GM19025 (cell line): ENCODE measurements around the gene CCNH.

ENCODE experiments used
- ATAC-seq: cut with Tn5 transposase; IDR thresholded peaks from one replicate; pipeline ENCODE4 v1.9.1; 2021; ENCODE audit warnings: mild to moderate bottlenecking, low read depth, moderate library complexity; ENCODE audit not compliant: unreplicated experiment

The CCNH gene

DNA sequence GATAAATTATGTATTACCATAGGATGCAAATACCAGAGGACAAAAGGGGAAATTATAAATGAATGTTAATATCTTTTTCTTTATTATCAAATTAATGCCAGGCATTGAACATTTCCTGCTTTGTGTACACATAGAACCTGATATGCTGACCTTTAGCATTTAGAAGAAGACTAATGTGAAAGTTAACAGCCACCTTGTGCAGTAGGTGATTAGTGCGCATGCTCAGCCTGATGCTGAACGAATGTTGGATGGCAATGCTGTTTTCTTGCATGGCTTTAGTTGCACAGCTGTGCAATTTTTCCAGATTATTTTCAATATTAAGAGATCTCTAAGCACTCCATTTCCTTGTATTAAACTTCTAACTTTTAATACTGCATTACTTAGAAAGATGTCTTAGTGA is 45.5 kb downstream of the CCNH start:
- no peak for ATAC-seq

DNA sequence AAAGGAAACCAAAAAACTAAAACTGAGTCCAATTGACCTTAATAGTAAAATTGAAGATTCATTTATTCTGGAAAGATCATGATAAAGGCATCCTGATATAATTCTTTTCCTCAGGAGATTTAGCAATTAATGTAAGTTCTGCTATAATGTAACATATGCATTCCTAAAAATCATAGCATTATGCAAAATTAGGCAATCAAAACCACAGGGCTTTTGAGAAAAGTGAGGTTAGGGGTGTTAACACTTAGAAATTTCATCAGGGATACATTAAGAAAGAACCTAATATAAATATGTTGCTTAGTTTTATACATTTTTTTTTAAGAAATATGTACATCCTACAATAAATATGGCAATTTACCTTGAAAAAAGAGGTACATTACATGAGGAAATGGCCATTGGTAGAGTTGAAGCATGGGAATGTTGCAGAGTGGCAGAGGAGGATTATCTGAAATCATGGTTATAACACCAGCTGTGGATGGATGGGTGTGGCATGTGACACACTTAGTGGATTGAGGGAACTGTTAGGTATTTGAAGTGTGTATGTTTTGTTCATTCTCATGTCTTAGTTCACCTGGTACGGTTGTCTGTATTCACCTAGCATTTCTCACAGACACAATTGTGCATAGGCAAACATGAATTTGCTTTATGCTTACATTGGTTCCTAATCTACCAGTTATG is 51.1 kb downstream of the CCNH start:
- no peak for ATAC-seq

DNA sequence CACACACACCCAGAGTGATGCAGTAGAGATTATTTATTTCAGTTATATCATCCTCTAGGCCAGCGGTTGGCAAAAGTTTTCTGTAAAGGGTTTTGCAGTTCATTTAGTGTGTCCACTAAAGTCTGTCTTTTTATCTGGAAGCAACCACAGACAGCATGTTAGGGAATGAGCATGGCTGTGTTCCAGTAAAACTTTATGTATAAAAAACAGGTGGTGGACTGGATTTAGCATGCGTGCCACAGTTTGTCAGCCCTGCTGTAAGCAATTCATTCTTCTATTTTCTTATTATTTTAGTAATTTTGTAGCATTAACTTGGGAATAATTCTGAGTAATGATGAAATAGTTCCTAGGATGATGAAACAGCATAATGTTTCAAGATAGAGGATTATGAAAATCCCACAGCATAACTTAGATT is 51.7 kb downstream of the CCNH start:
- no peak for ATAC-seq

DNA sequence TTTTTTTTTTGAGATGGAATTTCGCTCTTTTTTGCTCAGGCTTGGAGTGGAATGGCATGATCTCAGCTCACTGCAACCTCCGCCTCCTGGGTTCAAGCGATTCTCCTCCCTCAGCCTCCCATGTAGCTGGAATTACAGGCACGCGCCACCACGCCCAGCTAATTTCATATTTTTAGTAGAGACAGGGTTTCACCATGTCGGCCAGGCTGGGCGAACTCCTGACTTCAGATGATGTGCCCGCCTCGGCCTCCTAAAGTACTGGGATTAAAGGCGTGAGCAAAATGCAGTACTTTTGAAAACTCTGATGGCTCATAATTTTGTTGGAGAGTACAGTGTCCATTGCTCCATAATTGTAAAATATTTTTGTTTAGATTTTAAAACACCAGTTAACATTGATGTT is 52.6 kb downstream of the CCNH start:
- ATAC-seq = no peak

DNA sequence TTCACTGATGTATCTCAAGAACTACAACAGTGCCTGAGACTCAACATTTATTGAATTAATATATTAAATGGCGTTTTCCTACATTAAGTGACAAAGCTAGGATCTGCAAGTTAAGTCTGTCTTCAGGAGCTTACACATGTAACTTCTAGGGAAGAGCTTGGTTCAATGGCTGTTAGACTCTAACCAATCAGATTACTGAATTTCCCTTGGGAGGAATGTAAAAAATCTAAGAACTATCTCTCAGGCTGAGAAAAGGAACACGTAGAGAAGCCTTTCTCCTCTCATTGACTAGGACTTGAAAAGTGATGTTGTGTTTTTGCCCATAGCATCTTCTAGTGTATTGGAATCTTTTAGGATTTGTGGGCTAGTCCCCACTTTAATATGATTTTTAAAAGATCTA is 53.6 kb downstream of the CCNH start:
- ATAC-seq = no peak

DNA sequence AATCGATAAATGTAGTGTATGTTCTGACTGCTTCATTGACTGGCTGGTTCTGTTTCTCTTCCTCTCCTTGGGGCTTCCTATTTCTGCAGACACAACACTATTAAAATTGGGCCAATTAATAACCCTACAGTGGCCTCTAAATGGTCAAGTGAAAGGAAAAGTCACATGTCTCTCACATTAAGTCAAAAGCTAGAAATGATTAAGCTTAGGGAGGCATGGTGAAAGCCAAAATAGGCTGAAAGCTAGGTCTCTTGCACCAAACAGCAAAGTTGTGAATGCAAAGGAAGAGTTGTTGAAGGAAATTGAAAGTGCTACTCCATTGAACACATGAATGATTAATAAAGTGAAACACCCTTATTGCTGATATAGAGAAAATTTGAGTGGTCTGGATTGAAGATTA is 58.2 kb downstream of the CCNH start:
- peak; percentile 93 for ATAC-seq

DNA sequence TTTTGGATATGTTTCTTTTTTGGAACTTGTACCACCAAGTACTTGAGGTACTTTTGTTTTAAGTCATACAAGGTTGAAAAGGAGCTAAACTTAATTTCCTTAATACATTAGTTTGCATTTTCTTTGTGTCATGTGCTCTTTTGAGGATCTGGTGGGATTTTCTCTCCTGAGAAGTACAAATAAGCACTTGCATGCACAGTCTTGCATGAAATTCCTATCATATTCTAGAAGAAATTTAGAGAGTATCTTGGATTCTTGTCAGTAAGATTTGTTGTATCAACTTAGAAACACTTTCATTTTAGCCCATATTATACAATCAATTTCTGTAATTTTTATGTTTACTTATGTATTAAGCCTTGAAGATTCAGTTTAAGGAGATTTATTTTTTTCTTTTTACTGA is 64.9 kb downstream of the CCNH start:
- ATAC-seq = no peak

DNA sequence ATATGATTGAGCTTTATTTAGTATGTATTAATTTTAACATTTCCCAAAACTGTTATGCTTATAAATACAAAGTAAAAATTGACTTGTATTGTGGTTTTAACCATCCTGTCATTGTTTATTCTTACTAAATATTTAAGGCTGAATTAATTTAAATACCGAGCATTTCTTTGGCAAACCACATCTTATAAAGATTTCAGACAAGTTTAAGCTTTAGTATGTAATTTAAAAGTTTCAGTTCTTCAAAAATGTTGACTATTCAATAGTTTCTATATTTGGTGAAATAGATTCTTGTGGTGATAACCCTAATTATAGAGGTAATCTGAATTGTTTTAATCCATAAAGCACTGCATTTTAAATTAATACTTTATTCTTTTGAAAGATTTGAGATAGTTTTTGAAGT is 65.5 kb downstream of the CCNH start:
- no peak for ATAC-seq
